Astrocyte (in vitro differentiated cells and primary cell): ENCODE results near the gene KAT2B. TPM values are rescaled to one million over a fixed set of nuclear protein-coding genes. Genes with fewer than 3 reads are reported as not detected.

Experiments used
- DNase-seq: peaks from one replicate; pipeline ENCODE4 v3.0.0-alpha.2; 2010; ENCODE audit warnings: low read depth
- FAIRE-seq: peaks from 2 replicates; lab custom pipeline; 2011; peaks lifted over from hg19 to GRCh38; lab: Jason Lieb, UNC
- H2AFZ ChIP-seq: 2 replicates; pipeline ENCODE4 v1.6.0; 2012; ENCODE audit warnings: low read depth, low read length, inconsistent platforms
- H3K27ac ChIP-seq: 2 replicates; pipeline ENCODE4 v1.5.1; 2011; ENCODE audit warnings: low read depth, low read length, inconsistent platforms
- H3K27me3 ChIP-seq: 2 replicates; pipeline ENCODE4 v1.6.0; 2011; ENCODE audit warnings: low read length, inconsistent platforms; ENCODE audit not compliant: insufficient read depth
- H3K36me3 ChIP-seq: 2 replicates; pipeline ENCODE4 v1.5.1; 2011; ENCODE audit warnings: low read length, inconsistent platforms; ENCODE audit not compliant: insufficient read depth
- H3K4me1 ChIP-seq: 2 replicates; pipeline ENCODE4 v1.5.1; 2011; ENCODE audit warnings: low read length, inconsistent platforms; ENCODE audit not compliant: insufficient read depth
- H3K4me2 ChIP-seq: 2 replicates; pipeline ENCODE4 v1.6.0; 2012; ENCODE audit warnings: low read length, inconsistent platforms
- H3K4me3 ChIP-seq: 2 replicates; pipeline ENCODE4 v1.5.1; 2011; ENCODE audit warnings: low read depth, mild to moderate bottlenecking, low read length, inconsistent platforms; ENCODE audit not compliant: insufficient read depth
- H3K79me2 ChIP-seq: 2 replicates; pipeline ENCODE4 v1.6.0; 2012; ENCODE audit warnings: mild to moderate bottlenecking, low read length, inconsistent platforms; ENCODE audit not compliant: insufficient read depth
- H3K9ac ChIP-seq: 2 replicates; pipeline ENCODE4 v1.6.0; 2012; ENCODE audit warnings: mild to moderate bottlenecking, low read length, inconsistent platforms
- H3K9me3 ChIP-seq: 2 replicates; pipeline ENCODE4 v1.5.1; 2012; ENCODE audit warnings: low read depth, mild to moderate bottlenecking, low read length, inconsistent platforms; ENCODE audit not compliant: insufficient read depth
- H4K20me1 ChIP-seq: 2 replicates; pipeline ENCODE4 v1.6.0; 2012; ENCODE audit warnings: low read length, inconsistent platforms; ENCODE audit not compliant: insufficient read depth
- H3K27ac Mint-ChIP-seq: one replicate; pipeline ENCODE4 v1.8.0; 2021; ENCODE audit warnings: mild to moderate bottlenecking, mixed read lengths; ENCODE audit not compliant: unreplicated experiment
- H3K27me3 Mint-ChIP-seq: one replicate; pipeline ENCODE4 v1.8.0; 2021; ENCODE audit warnings: low read depth, mixed read lengths; ENCODE audit not compliant: unreplicated experiment
- H3K36me3 Mint-ChIP-seq: one replicate; pipeline ENCODE4 v1.8.0; 2021; ENCODE audit warnings: low read depth, mixed read lengths; ENCODE audit not compliant: unreplicated experiment
- H3K4me1 Mint-ChIP-seq: one replicate; pipeline ENCODE4 v1.8.0; 2021; ENCODE audit warnings: low read depth, mixed read lengths; ENCODE audit not compliant: unreplicated experiment
- H3K4me3 Mint-ChIP-seq: one replicate; pipeline ENCODE4 v1.8.0; 2021; ENCODE audit warnings: mild to moderate bottlenecking, moderate library complexity, mixed read lengths; ENCODE audit not compliant: unreplicated experiment
- H3K9me3 Mint-ChIP-seq: one replicate; pipeline ENCODE4 v1.8.0; 2021; ENCODE audit warnings: mild to moderate bottlenecking, mixed read lengths; ENCODE audit not compliant: unreplicated experiment
- CTCF ChIP-seq: IDR thresholded peaks from 2 replicates; pipeline ENCODE4 v1.5.1; 2011; ENCODE audit warnings: low read depth, mild to moderate bottlenecking, inconsistent platforms, low read length, moderate library complexity; ENCODE audit not compliant: insufficient read depth
- EZH2 ChIP-seq: IDR thresholded peaks from 2 replicates; pipeline ENCODE4 v1.6.1; 2012; ENCODE audit warnings: mild to moderate bottlenecking, low read length, inconsistent platforms; ENCODE audit not compliant: insufficient read depth
- total RNA-seq: library from RNA; stranded (reverse); gene quantifications from 2 replicates; pipeline ENCODE4 v1.2.1, GENCODE V29; 2021

KAT2B gene
- total RNA-seq, 1 donor from 2014 or later, result 4.9 TPM

- Histone ChIP-seq H3K27ac (no peak overlapping the region), H3K4me3 (no peak overlapping the region), H3K4me1 (peaks cover 4% of the 10 kb centered on the region), H3K36me3 (no peaks in the 10 kb centered on the region), H3K79me2 (no peaks in the 10 kb centered on the region), H3K9me3 (no peaks in the 10 kb centered on the region), H3K9ac (no peak overlapping the region), H2AFZ (no peak overlapping the region), H4K20me1 (no peaks in the 10 kb centered on the region), H3K4me2 (no peak overlapping the region), H3K27me3 (no peaks in the 10 kb centered on the region)
- FAIRE-seq (no peak), DNase-seq (no peak)
- H3K4me3 Mint-ChIP-seq, result no peak overlapping the region
- peaks cover 2% of the 10 kb centered on the region for H3K9me3 Mint-ChIP-seq
- H3K4me1 Mint-ChIP-seq, result no peaks in the 10 kb centered on the region
- TF ChIP-seq EZH2 (no peak), CTCF (no peak)
- H3K36me3 Mint-ChIP-seq, result no peaks in the 10 kb centered on the region
- no peak overlapping the region for H3K27ac Mint-ChIP-seq
- no peaks in the 10 kb centered on the region for H3K27me3 Mint-ChIP-seq
Measured at GRCh38 chr3:20064387-20064786, 24.1 kb downstream of the KAT2B start.

- peaks cover 4% of the 10 kb centered on the region for H3K4me1 ChIP-seq
- Mint-ChIP-seq H3K4me1 (no peaks in the 10 kb centered on the region), H3K4me3 (no peak overlapping the region), H3K27ac (no peak overlapping the region), H3K27me3 (no peaks in the 10 kb centered on the region), H3K36me3 (no peaks in the 10 kb centered on the region), H3K9me3 (no peaks in the 10 kb centered on the region)
- no peaks in the 10 kb centered on the region for H3K36me3 ChIP-seq
- TF ChIP-seq CTCF (no peak), EZH2 (no peak)
- H3K79me2 ChIP-seq, result no peaks in the 10 kb centered on the region
- DNase-seq, result no peak
- no peaks in the 10 kb centered on the region for H3K27me3 ChIP-seq
- H4K20me1 ChIP-seq, result no peaks in the 10 kb centered on the region
- no peaks in the 10 kb centered on the region for H3K9me3 ChIP-seq
- H3K27ac ChIP-seq, result no peak overlapping the region
- no peak overlapping the region for H3K4me2 ChIP-seq
- FAIRE-seq, result no peak
- no peak overlapping the region for H3K4me3 ChIP-seq
- no peak overlapping the region for H2AFZ ChIP-seq
- H3K9ac ChIP-seq, result no peak overlapping the region
Measured at GRCh38 chr3:20064796-20065564, 24.7 kb downstream of the KAT2B start.

GRCh38 chr3:20066079-20066478 is 25.8 kb downstream of the KAT2B start:
- FAIRE-seq, result no peak
- Mint-ChIP-seq H3K27ac (no peak overlapping the region), H3K4me3 (no peak overlapping the region), H3K4me1 (no peaks in the 10 kb centered on the region), H3K36me3 (no peaks in the 10 kb centered on the region), H3K9me3 (no peaks in the 10 kb centered on the region), H3K27me3 (no peaks in the 10 kb centered on the region)
- H4K20me1 ChIP-seq, result no peaks in the 10 kb centered on the region
- DNase-seq, result no peak
- H3K36me3 ChIP-seq, result no peaks in the 10 kb centered on the region
- H3K27ac ChIP-seq, result no peak overlapping the region
- no peaks in the 10 kb centered on the region for H3K9me3 ChIP-seq
- H3K27me3 ChIP-seq, result no peaks in the 10 kb centered on the region
- H3K4me1 ChIP-seq, result peaks cover under 1% of the 10 kb centered on the region
- H3K9ac ChIP-seq, result no peak overlapping the region
- no peak overlapping the region for H3K4me2 ChIP-seq
- TF ChIP-seq EZH2 (no peak), CTCF (no peak)
- no peaks in the 10 kb centered on the region for H3K79me2 ChIP-seq
- no peak overlapping the region for H3K4me3 ChIP-seq
- no peak overlapping the region for H2AFZ ChIP-seq
